ENCODE results near the gene TTC38. TPM values are rescaled to one million over a fixed set of nuclear protein-coding genes. Genes with fewer than 3 reads are reported as not detected.

Gene TTC38
- total RNA-seq, 1 donor from 2014 or later = 25.4 TPM

DNA sequence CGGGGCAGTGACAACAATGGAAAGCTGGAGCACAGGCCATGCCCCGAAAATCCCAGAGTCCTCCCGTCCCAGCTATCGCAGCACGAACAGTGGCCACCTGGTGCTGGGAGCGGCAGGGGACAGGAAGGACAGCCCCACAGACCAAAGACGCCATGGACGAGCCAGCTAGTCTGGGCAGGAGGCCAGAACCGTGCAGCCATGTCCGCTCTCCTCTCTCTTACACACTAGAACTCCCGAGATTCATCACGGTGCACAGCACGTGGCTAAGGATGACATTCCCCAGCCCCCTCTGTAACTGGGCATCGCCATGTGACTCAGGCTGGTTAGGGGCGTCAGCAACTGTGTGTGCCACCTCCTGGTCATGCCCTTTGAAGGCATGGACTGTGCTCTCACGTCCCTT, 22.3 kb upstream of the TTC38 start:
- Histone ChIP-seq H3K4me3 (peak overlapping the region; percentile 29), H3K9me3 (replicated peaks) (no peaks in the 10 kb centered on the region), H3K27me3 (ENCODE audit: low read depth) (no peaks in the 10 kb centered on the region), H3K36me3 (peaks cover 12% of the 10 kb centered on the region), H3K27ac (replicated peaks) (peak overlapping the region; percentile 90), H3K4me1 (peaks cover 94% of the 10 kb centered on the region)
- TF ChIP-seq, protein P1, sequence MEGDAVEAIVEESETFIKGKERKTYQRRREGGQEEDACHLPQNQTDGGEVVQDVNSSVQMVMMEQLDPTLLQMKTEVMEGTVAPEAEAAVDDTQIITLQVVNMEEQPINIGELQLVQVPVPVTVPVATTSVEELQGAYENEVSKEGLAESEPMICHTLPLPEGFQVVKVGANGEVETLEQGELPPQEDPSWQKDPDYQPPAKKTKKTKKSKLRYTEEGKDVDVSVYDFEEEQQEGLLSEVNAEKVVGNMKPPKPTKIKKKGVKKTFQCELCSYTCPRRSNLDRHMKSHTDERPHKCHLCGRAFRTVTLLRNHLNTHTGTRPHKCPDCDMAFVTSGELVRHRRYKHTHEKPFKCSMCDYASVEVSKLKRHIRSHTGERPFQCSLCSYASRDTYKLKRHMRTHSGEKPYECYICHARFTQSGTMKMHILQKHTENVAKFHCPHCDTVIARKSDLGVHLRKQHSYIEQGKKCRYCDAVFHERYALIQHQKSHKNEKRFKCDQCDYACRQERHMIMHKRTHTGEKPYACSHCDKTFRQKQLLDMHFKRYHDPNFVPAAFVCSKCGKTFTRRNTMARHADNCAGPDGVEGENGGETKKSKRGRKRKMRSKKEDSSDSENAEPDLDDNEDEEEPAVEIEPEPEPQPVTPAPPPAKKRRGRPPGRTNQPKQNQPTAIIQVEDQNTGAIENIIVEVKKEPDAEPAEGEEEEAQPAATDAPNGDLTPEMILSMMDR (IDR thresholded peaks at IDR 0.05; ENCODE audit: borderline replicate concordance) = no peak
- intact Hi-C loops (cut with micrococcal nuclease) = no loop called here
- peak; percentile 82 for DNase-seq

DNA sequence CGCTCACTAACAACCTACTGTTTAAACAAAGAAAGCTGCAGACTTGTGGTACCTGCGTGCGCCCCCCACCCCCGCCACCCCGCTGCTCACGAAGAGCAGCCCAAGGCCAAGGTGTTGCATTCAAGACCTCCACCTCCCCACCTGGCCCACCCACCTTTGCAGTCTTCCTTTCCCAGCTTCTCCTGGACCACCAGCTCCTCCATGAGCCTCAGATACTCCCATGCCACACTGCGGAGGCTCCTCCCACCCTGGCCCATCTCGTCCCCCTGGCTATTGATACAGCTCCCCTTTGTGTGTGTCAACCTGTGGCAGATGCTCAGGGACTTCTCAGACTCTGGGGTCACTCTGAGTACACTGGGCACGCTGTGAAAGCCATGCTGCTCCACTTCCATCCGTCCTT, 21.6 kb upstream of the TTC38 start:
- TF ChIP-seq, protein P1 (IDR thresholded peaks at IDR 0.05; ENCODE audit: borderline replicate concordance) = no peak
- peaks cover 94% of the 10 kb centered on the region for H3K4me1 ChIP-seq
- H3K4me3 ChIP-seq = peak overlapping the region; percentile 29
- H3K27me3 ChIP-seq (ENCODE audit: low read depth) = no peaks in the 10 kb centered on the region
- H3K9me3 ChIP-seq (replicated peaks) = no peaks in the 10 kb centered on the region
- peaks cover 12% of the 10 kb centered on the region for H3K36me3 ChIP-seq
- DNase-seq = no peak
- intact Hi-C loops (cut with micrococcal nuclease) = no loop called here
- peak overlapping the region; percentile 90 for H3K27ac ChIP-seq (replicated peaks)

DNA sequence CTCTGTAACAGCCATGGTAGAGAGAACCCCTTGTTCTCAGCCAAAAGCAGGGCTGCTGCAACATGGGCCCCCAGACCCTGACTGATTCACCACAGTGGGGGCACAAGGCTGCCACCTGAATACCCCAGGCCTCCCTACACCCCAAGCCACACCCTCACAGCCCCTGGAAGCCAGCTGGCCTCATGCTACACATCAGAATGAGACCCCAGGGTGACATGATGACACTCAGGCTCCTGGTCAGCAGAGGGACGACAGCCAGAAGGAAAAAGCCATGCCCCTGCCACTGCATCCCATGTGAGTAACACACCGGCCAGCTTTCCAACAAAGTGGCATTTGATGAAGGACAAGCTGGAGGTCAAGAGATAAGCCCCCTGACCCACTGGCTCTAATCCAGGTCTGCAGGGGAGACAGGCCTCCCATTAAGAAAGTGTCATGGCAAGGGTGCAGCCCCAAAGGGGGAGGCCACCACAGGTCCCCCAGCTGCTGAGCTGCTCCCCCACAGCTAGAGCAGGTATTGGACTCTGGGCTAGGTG, 20.3 kb upstream of the TTC38 start:
- Histone ChIP-seq H3K4me3 (peak overlapping the region; percentile 29), H3K27me3 (ENCODE audit: low read depth) (no peaks in the 10 kb centered on the region), H3K36me3 (peaks cover 12% of the 10 kb centered on the region), H3K27ac (replicated peaks) (peak overlapping the region; percentile 90), H3K9me3 (replicated peaks) (no peaks in the 10 kb centered on the region), H3K4me1 (peaks cover 87% of the 10 kb centered on the region)
- TF ChIP-seq, protein P1 (IDR thresholded peaks at IDR 0.05; ENCODE audit: borderline replicate concordance) = no peak
- intact Hi-C loops (cut with micrococcal nuclease) = no loop called here
- no peak for DNase-seq

DNA sequence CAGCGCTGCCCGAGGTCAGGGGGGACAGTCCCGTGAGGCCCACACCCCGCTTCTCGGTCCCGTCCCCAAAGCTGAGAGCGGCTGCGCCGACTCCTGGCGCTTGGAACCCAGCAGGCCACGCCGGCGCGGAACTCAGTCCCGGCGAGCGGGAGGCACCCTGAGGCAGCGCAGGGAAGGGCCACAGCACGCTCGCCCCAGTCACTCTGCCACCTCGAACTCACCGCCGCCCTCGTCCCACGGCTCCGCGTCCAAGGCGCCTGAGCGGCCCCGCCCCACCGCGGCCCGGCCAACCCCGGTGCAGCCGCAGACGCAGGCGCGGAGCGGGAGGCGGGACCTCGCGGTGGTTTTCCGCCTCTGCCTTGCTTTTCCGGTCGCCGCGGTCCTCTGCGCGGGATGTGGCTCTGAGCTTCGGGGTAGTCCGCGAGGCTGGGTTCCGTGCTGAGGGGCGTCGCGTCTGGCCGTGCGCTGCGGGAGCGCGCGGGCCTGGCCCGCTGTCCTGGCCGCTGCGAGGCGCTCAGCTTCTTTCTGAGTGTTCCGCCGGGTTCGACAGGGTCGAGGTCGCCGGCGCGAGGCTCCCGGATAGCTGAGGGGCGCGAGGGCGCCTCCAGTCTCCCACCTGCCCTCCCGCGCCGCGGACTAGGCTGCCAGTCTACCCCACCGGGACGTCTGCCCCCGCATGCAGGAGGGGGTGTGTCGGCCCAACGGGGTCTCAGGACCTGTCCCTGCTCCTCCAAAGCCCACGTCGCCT, 17.6 kb upstream of the TTC38 start, which contains the start of gene CDPF1:
Gene CDPF1 (minus strand): TSS at position 259 of the 748 bp plus-strand sequence. CDS start 2,009 bp downstream, outside the sequence.
- TF ChIP-seq, protein P1 (IDR thresholded peaks at IDR 0.05; ENCODE audit: borderline replicate concordance) = peak; percentile 10
- H3K4me3 ChIP-seq = peak within 1 kb of the TSS; percentile 93
- no peaks in the 10 kb centered on the region for H3K36me3 ChIP-seq
- peaks cover 70% of the 10 kb centered on the region for H3K4me1 ChIP-seq
- peak; percentile 95 for DNase-seq
- no peaks in the 10 kb centered on the region for H3K27me3 ChIP-seq (ENCODE audit: low read depth)
- H3K9me3 ChIP-seq (replicated peaks) = no peaks in the 10 kb centered on the region
- intact Hi-C loops (cut with micrococcal nuclease) = no loop called here
- peak within 1 kb of the TSS; percentile 96 for H3K27ac ChIP-seq (replicated peaks)

DNA sequence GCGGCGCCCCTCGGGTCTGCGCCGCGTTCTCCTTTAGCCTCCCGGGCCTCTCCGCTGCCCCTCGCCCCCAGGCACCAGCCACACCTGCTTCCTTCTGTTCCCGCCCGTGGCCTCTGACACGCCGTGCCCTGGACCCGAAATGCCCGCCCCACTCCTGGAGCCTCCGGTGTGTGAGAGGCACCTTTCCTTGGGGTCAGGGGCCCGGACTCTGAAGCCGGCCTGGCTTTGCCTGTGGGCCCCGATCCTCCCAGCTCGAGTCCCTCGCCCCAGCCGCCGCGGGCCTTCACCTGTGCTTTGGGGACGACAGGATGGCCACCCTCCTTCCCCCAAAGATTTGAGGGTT, 17.1 kb upstream of the TTC38 start:
- Histone ChIP-seq H3K9me3 (replicated peaks) (no peaks in the 10 kb centered on the region), H3K36me3 (no peaks in the 10 kb centered on the region), H3K27ac (replicated peaks) (peak overlapping the region; percentile 96), H3K27me3 (ENCODE audit: low read depth) (no peaks in the 10 kb centered on the region), H3K4me1 (peaks cover 64% of the 10 kb centered on the region), H3K4me3 (peak overlapping the region; percentile 93)
- intact Hi-C loops (cut with micrococcal nuclease) = no loop called here
- TF ChIP-seq, protein P1 (IDR thresholded peaks at IDR 0.05; ENCODE audit: borderline replicate concordance) = no peak
- DNase-seq = no peak

Data from left ventricle myocardium inferior (tissue), 1 donor.